ENCODE data around the gene CCNI. TPM values are rescaled to one million over a fixed set of nuclear protein-coding genes. Genes with fewer than 3 reads are reported as not detected.

CCNI gene
- total RNA-seq, 2 donors from 2014 or later: 159 to 260 TPM

- Histone ChIP-seq H3K4me1 (no peaks in the 10 kb centered on the region), H3K27me3 (no peaks in the 10 kb centered on the region), H3K4me3 (no peak overlapping the region), H3K9ac (ENCODE audit: low read depth in 2 of 2, low read length in 2 of 2) (no peak overlapping the region), H3K27ac (no peak overlapping the region), H3K36me3 (no peaks in the 10 kb centered on the region), H3K9me3 (no peaks in the 10 kb centered on the region)
- no peak for TF ChIP-seq CTCF (IDR thresholded peaks at IDR 0.05)
- DNase-seq: no peak
- intact Hi-C loops (cut with DNase I): no loop called here
Observed at GRCh38 chr4:77104388-77104787, 28.6 kb upstream of the CCNI start.

- Histone ChIP-seq H3K27ac (no peak overlapping the region), H3K9ac (ENCODE audit: low read depth in 2 of 2, low read length in 2 of 2) (no peak overlapping the region), H3K9me3 (no peaks in the 10 kb centered on the region), H3K36me3 (no peaks in the 10 kb centered on the region), H3K27me3 (no peaks in the 10 kb centered on the region), H3K4me1 (no peaks in the 10 kb centered on the region), H3K4me3 (no peak overlapping the region)
- no peak for TF ChIP-seq CTCF (IDR thresholded peaks at IDR 0.05)
- no peak for DNase-seq
- intact Hi-C loops (cut with DNase I): no loop called here
Observed at GRCh38 chr4:77100234-77100633, 24.4 kb upstream of the CCNI start.

- no peaks in the 10 kb centered on the region for H3K9me3 ChIP-seq
- intact Hi-C loops (cut with DNase I): no loop called here
- H3K27ac ChIP-seq: no peak overlapping the region
- DNase-seq: no peak
- H3K36me3 ChIP-seq: no peaks in the 10 kb centered on the region
- no peaks in the 10 kb centered on the region for H3K4me1 ChIP-seq
- TF ChIP-seq CTCF (IDR thresholded peaks at IDR 0.05): no peak
- H3K27me3 ChIP-seq: no peaks in the 10 kb centered on the region
- H3K4me3 ChIP-seq: no peak overlapping the region
- no peak overlapping the region for H3K9ac ChIP-seq (ENCODE audit: low read depth in 2 of 2, low read length in 2 of 2)
Observed at GRCh38 chr4:77097611-77098010, 21.8 kb upstream of the CCNI start.

GRCh38 chr4:77095101-77095821, 19.5 kb upstream of the CCNI start:
- TF ChIP-seq CTCF (IDR thresholded peaks at IDR 0.05): peak; percentile 86
- intact Hi-C loops (cut with DNase I): loop anchor here (1.0 kb wide), 1 partner anchor 108 kb away; no protein-coding TSS in a partner anchor
- no peaks in the 10 kb centered on the region for H3K4me1 ChIP-seq
- H3K27ac ChIP-seq: no peak overlapping the region
- no peak overlapping the region for H3K4me3 ChIP-seq
- no peak overlapping the region for H3K9ac ChIP-seq (ENCODE audit: low read depth in 2 of 2, low read length in 2 of 2)
- H3K9me3 ChIP-seq: no peaks in the 10 kb centered on the region
- DNase-seq: peak; percentile 82
- no peaks in the 10 kb centered on the region for H3K36me3 ChIP-seq
- H3K27me3 ChIP-seq: no peaks in the 10 kb centered on the region

- Histone ChIP-seq H3K27me3 (no peaks in the 10 kb centered on the region), H3K9me3 (no peaks in the 10 kb centered on the region), H3K4me3 (no peak overlapping the region), H3K4me1 (no peaks in the 10 kb centered on the region), H3K36me3 (no peaks in the 10 kb centered on the region), H3K27ac (no peak overlapping the region), H3K9ac (ENCODE audit: low read depth in 2 of 2, low read length in 2 of 2) (no peak overlapping the region)
- TF ChIP-seq CTCF (IDR thresholded peaks at IDR 0.05): no peak
- DNase-seq: no peak
- intact Hi-C loops (cut with DNase I): no loop called here
Observed at GRCh38 chr4:77094496-77094895, 18.7 kb upstream of the CCNI start.
